ENCODE measurements around the gene PPP1R14D.
A peak's percentile ranks its signal among the peaks of the same experiment; 100 is the strongest.

Gene PPP1R14D

DNA sequence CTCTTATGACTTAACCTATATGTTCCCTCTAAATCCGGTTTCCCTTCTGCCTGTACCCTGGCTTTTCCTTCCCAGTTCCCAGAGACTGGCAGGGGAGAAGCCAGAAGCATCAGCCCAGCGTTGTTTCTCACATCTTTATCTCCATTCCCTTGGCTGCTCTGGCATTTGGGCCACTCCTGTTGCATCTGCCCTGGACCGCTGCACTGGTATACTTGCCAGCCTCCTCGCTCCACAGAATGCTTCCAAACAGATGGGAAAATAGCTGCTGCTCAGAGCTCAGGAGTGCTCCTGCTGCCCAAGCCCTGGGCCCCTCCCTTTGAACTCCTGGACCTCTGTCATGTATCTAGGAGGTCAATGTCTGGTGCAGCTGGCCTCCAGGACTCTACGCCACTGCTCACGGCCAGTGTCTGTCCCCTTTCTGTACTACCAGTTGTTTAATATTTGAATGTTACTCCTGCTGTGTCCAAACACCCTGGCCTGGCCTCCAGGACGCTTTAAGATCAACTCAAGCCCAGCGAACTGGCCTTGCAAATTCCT, 22.1 kb upstream of the PPP1R14D start:
- DNase-seq = no peak

DNA sequence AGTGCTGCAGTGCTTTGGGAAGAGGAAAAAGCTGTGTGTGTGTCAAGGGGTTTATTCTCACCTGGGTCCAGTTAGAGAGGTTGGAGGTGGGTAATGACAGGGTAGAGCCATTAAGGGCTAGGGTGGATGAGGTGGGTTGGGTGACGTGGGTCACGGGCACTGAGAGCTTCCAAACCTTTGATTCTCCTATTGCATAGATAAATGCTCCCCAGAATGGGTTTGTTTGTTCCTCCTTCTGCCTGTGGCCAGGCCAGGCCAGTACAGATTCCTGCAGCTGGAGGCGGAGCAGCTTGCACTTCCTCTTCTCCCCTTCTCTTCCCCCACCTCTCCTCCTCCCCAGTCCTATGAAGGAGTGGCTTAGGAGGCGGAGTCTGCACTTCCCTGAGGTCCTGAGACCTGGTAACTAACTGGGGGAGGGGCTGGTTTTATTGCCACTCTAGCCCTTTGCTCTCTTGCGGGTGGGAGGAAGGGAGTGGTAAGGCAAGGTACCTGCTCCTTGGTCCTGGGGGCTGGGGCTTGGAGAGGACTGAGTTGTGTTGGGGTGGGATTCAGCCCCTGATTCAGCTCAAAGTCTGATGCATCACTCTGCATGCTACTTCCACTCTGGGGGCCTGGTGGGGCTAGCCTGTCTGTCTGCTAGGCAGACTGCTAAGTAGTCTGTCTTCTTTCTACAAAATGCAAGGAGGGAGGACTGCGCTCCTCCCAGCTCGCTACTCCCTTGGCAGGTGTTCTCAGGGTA, 18.9 kb upstream of the PPP1R14D start:
- peak; percentile 83 to 94 for DNase-seq

DNA sequence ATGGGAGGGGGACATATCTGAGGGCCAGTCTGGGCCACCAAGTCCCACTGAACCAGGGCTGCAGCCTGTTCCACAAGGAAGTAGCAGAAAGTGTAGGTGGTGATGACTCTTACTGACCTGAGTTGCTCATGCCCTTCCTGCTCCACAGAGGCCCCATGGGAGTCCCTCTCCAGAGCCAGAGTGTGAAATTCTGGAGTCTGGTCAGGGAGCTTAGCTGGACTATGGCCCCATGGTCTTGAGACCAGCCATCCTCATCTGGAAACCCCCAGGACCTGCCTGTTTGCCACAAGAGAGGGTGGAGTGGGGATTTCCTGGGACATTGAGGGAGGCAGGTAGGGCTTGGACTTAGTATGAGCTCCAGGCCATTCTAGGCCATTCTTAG, 18.3 kb upstream of the PPP1R14D start:
- no peak for DNase-seq

DNA sequence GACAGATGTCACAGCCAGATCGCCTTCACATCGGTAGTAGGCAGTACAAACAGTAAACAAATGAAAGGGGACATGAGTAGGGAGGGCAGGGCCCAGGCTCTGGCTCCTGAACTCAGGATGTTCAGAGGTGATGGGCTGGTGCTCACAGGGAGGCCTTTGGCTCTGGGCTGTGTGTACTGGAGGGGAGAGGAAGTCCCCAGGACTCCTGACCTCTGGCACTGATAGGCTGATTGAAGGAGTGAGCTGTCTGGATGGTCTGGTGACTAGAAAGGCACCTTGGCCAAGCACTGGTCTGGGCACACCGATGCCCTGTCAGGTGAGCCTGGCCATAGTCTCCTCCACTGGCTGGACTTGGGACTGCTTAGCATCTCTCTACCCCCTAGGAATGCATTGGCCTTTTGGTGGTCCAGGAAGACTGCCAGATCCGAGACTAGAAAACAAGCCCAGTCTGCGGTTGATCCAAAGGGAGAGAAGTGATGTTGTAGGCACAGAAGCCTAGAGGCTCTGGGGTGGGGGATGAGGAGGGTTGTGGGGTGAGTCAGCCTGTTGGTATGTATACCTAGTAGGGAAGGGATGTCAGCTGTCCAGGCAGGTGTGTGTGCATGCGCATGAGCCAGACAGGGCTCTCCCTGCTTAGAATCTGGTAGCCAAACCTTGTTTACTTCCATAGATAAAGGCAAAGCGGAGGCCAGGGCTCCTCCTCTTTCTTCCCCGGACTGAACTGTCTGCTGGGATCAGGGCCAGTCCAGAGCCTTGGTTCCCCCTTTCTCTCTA, 17.2 kb upstream of the PPP1R14D start:
- DNase-seq = no peak

DNA sequence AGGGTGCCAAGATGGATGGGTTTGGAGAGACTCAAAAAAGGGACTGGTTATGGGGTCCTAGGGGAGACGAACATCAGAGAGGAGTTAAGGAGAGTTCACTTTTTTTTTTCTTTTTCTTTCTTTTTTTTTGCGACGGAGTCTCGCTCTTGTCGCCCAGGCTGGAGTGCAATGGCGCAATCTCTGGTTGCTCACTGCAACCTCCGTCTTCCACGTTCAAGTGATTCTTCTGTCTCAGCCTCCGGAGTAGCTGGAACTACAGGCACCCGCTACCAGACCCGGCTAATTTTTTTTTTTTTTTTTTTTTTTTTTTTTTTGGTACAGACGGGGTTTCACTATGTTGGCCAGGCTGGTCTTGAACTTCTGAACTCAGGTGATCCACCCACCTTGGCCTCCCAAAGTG, 16.5 kb upstream of the PPP1R14D start:
- DNase-seq = peak; percentile 50 to 51

DNA sequence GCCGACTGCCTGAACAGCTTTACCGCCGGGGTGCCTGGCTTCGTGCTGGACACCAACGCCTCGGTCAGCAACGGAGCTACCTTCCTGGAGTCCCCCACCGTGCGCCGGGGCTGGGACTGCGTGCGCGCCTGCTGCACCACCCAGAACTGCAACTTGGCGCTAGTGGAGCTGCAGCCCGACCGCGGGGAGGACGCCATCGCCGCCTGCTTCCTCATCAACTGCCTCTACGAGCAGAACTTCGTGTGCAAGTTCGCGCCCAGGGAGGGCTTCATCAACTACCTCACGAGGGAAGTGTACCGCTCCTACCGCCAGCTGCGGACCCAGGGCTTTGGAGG, 16.2 kb upstream of the PPP1R14D start:
- DNase-seq = peak; percentile 32 to 50

DNA sequence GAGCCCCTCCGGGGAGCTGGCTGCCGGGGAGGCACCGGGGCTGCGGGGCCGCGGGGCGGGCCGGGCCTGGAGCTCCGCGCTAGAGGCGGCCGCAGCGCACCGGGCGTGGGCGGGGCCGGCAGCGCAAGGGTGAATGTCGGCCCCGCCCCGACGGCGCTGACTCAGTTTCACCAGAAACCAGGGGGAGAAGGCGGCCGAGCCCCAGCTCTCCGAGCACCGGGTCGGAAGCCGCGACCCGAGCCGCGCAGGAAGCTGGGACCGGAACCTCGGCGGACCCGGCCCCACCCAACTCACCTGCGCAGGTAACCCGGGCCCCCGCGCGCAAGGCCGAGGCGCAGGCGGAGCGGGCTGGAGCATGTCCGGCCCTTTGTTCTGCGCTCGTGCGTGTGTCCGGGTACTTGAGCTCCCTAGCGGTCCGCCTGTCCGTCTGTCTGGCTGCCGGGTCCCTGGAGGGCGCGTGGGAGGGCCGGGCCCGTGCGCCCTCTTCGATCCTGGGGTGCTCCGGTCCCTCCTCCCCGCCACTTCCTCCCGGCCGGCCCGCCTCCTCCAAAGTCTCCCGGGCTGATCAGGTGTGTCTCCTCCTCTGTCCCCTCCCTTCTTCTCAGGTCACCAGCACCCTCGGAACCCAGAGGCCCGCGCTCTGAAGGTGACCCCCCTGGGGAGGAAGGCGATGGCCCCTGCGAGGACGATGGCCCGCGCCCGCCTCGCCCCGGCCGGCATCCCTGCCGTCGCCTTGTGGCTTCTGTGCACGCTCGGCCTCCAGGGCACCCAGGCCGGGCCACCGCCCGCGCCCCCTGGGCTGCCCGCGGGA, 15.6 kb upstream of the PPP1R14D start, which contains the start of gene SPINT1:
Gene SPINT1 (plus strand): TSS at position 164 of the 811 bp plus-strand sequence. CDS start 507 bp downstream, at position 671.
- no peak for DNase-seq

DNA sequence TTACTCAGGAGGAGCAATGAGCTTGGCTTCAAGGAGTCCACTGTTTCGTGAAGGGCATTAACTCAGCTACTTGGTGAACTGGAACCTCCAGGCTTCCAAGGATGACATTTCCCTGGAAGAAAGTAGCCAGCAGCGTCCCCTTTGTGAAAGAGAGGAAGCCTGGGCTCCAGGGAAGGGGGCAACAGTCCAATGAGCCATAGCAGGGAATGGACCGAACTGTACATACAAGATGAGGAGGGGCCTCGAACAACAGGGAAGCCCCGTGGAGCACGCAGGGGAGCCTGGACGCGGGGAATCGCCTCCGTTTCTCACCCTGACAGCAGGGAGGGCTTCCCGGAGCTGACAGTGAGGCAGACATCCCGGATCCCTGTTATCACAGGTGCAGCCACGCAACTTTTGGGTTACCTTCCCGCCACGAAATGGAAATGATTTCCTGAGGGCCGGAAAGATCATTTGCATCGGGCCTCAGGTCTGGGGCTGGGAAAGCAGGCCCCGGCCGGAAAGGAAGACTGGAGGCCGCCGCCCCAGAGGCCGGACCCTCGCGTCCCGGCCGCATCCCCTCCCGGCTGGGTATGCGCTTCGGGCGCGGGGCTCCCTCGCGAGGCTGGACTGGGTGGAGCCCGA, 14.9 kb upstream of the PPP1R14D start:
- DNase-seq = no peak

DNA sequence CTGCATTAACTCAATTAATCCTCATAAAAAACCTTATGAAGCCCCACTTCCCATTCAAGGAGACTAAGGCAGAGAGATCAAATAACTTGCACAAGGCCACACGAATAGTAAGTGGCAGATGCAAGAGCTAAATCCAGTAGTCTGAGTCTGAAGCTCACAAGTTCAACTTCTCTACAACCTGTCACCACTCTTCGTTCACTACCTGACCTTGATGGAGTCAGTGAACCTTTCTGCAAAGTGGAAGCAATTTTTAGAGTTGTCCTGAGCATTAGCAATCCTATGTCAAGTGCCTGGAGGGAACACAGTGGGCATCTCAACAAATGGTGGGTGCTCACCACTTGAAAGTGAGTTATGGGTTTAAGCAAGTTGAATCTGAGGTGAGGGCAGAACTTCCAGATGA, 13.2 kb upstream of the PPP1R14D start:
- DNase-seq = no peak

DNA sequence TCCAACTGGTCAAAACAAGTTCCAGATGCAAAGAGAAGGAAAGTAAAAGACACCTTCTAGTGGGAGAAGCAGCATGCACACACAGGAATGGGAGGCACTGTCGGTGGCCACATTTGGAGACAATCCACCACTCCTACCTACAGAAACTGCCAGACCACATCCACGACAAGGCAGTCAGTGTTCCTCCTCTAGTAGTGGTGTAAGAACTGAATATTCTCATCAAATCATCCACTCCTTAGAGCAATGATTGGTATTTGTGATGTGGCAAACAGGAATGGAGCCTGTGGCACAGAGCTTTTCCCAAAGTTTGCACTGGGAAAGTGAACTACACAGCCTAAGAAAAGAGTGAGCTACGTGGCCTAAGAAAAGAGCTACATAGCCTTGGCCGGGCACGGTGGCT, 10.2 kb upstream of the PPP1R14D start:
- DNase-seq = no peak

DNA sequence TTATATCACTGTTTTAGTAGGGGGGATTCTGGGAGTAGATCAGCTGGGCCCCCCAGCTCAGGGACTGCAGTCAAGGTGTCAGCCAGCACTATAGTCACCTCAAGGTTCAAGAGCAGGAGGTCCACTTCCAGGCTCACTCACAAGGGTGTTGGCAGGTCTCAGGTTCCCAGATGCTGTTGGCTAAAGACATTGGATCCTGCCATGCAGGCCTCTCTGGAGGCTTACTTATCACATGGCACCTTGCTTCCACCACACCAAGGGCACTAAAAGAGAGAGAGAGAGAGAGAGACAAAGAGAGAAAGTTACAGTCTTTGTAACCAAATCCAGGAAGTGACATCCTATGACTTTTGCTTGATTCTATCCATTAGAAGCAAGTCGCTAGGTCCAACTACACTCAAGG, 7.5 kb upstream of the PPP1R14D start:
- DNase-seq = no peak

DNA sequence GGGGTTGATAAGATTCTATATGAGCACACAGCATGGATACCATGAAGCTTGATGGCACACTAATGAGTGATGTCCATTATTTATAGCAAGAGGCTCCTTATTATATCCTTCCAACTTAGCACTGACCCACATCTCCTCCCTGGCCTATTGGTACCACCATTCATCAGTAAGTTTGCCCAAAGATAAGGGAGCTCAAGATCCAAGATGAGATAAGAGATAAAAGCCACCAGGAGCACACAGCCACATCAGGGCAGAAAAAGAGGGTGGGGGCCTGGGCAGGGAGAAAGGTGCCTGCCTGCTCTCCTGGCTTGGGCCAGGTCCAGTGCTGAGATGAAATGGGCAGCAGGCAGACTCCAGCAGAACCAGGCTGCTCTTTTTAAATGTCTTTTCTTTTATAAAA, 4.4 kb upstream of the PPP1R14D start:
- no peak for DNase-seq

DNA sequence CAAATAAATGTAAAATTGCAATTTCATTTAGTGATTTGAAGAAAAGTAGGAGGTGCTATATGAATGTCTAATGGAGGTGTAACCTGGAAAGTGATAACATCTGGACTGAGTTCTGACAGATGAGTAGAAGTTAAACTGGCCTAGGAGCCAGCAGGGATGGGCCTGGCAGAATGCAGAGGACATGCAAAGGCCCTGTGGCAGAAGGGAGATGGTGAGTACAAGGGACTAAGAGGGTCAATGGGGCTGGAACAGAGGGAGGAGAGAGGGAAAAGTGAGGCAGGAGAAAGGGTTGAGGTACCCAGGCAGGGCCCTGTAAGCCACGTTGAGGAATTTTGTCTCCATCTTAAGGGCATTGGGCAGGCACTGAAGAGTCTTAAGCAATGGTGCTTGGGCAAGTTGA, 3.4 kb upstream of the PPP1R14D start:
- DNase-seq = no peak

DNA sequence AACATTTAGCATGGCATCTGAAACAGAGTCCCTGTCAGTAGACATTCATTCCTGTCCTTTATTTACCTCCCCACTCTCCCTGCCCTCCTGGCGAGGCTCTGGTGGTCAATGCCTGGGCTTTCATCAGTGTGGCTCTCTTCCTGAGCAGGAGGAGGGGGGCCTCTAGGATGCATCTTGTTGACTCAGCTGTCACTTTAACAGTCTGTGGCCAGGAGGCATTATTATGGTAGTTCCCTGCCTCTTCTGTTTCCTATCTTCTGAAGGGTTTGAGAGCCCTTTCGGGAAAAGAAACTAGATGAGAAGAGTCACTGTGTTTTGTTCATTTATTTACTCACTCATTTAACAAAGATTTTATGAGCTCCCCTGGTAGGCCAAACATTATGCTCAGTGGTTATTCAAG, 2.4 kb upstream of the PPP1R14D start:
- DNase-seq = no peak

DNA sequence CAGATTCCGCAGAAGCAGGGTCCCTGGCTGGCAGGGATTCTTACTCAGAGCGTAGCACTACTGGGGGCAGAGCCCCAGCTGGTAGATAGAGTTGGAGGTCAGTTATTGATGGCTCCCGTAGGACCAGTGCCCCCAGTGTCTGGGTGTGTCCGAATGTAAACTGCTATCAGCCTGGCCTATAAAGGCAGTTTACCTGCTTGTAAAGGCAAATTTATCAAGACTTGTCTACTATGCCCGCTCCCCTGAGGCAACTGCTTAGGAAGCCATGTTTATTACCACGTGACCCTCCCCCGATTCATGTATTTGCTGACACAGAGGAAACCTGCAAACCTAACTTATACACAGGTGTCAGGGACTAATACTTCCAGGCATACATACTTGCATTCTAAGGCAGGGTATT, 607 bp upstream of the PPP1R14D start:
- DNase-seq = no peak

DNA sequence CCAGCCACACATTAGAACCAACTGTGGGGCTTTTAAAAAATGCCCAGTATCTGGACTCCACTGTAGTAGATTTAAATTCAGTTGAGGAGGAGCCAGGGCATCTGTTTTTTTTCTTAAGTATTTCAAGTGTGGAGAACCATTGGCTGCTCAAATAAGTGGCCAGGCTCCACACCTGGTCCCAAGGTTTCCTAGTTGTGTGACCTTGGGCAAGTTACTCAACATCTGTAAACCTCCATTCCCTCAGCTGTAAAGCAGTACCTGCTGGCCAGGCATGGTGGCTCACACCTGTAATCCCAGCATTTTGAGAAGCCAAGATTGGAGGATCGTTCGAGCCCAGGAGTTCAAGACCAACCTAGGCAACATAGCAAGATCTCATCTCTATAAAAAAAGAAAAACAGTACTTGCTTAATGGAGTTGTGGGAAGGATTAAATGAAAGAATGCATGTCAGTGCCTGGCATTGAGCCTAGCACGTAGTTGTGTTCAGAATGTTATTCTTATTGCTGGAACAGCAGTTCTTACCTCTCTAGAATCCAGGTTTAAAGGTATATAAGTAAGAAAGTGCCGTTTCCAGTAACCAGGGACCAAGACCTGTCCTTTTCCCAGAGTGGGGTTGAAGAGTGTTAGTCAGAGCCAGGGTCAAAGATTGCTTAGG, 2.0 kb downstream of the PPP1R14D start:
- DNase-seq = no peak

DNA sequence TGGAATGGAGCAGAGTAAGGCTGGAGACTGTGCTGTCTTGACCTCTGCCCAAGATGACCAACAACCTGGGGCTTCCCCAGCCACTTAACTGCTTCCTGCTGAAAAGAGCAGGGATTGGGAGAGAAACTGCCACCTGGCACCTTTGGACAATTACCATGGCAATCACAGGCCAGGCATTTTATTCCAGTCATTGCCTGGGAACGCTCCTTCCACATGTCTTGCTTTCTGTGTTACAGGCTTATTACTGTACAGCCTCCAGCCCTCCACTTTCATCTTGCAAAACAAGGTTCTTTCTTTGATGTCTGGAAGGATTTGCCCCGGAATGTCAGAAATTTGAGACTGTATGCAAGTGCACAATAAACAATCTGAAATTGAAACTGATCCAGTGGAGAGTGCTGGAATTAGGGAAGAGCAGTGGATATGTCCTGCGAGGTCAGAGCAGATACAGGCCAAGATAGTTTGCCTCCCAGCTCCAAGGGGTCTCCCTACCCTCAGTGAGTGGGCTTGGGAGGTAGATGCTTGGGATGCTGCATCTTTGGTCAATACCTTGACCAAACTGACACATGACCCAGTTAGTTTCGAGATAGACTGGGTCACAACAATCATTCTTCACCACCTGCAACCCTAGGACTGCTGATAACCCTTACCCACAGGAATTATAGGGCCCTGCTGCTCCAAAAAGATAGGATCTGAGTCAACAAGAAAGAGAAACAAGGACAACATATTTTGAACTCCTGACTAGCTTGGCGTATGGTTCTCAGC, 2.7 kb downstream of the PPP1R14D start:
- DNase-seq = no peak

DNA sequence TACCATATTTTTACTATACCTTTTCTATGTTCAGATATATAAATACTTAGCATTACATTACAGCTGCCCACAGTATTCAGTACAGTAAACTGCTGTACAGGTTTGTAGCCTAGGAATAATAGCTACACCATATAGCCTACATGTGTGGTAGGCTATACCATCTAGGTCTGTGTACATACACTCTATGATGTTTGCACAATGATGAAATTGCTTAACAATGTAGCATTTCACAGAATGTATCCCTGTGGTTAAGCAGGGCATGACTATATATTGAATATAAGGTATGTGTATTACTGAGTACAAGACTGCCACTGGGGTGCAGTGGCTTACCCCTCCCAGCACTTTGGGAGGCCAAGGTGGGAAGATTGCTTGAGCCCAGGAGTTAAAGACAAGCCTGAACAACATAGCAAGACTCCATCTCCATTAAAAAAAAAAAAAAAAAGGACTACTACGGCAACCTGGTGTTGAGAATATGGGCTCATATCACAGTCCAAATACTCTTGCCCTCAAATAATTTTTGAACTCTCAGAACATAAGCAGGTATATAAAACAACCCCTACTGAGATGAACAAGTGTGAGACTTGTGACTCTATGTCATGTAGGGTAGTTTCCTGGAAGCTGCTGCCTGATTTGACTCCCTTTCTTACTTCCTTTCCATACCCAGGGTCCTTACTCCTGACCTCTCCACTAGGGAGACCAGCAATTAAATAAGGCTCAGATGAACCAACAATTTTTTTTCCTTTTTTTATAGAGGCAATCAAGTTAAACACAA, 4.8 kb downstream of the PPP1R14D start:
- peak; percentile 67 to 70 for DNase-seq

DNA sequence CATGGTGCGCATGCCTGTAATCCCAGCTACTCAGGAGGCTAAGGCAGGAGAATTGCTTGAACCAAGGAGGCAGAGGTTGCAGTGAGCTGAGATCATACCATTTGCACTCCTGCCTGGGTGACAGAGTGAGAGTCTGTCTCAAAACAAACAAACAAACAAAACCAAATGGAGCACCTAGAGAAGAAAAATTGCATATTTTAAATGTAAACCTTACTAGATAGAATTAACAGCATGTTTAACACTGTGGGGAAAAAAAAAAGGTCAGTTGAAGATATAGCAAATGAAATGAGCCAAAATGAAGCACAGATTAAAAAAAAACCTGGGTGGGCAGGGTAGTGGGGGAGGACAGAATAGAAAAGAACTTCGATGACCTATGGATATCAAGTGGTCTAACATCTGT, 7.3 kb downstream of the PPP1R14D start:
- DNase-seq = no peak

DNA sequence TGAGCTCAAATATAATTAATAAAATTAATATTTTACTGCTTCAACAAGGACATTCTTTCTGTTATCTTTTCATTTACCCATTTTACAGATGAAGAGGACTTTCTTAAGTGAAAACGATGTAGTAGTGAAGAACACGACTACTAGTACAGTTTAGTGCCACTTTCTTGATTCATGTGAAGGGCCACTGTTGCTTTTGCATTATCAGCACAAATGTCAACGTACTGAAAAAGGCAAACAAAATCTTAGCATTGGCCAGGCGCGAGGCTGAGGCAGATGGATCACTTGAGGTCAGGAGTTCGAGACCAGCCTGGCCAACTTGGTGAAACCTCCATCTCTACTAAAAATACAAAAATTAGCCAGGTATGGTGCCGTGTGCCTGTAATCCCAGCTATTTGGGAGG, 9.5 kb downstream of the PPP1R14D start:
- no peak for DNase-seq

Measured in AML-193 (cell line).